SK-N-SH (cell line): ENCODE measurements around the gene PLRG1. TPM values are rescaled to one million over a fixed set of nuclear protein-coding genes. Genes with fewer than 3 reads are reported as not detected.

Source experiments
- CTCF ChIA-PET: fragments of 300-600, 350-600 bp; formaldehyde crosslinking; extraction: SDS; loops from one replicate; lab custom pipeline; 2021; lab: Yijun Ruan, JAX
- POLR2A ChIA-PET: fragments of 350-600 bp; sonication (Branson Sonifier 250); formaldehyde crosslinking; extraction: SDS; loops from one replicate; lab custom pipeline; 2020; ENCODE audit warnings: antibody characterized with exemption, inconsistent platforms; lab: Yijun Ruan, JAX
- DNase-seq: peaks from one replicate; pipeline ENCODE4 v3.0.0; 2012
- H2AFZ ChIP-seq: fragments of 200-600 bp; sonication (generic); 2 replicates; pipeline ENCODE4 v1.8.1; 2016; ENCODE audit warnings: antibody characterized with exemption, mild to moderate bottlenecking, low read depth
- H3F3A ChIP-seq: fragments of 200-600 bp; sonication (generic); replicated peaks from 2 replicates; pipeline ENCODE3; 2016; ENCODE audit warnings: antibody characterized with exemption, mild to moderate bottlenecking; ENCODE audit not compliant: insufficient read depth
- H3K27ac ChIP-seq, 2 experiments: fragments of 200-500 bp in 1 of 2; fragments of 200-600 bp in 1 of 2; sonication (Bioruptor generic) in 1 of 2; sonication (generic), shearing (Covaris generic) in 1 of 2; 2 replicates each; pipeline versions ENCODE4 v1.5.1 to v1.6.1; 2014 to 2016; ENCODE audit warnings: low read depth in 2 of 2, inconsistent platforms in 1 of 2, low read length in 1 of 2, mild to moderate bottlenecking in 1 of 2, mixed read lengths in 1 of 2
- H3K27me3 ChIP-seq: fragments of 200-600 bp; sonication (generic), shearing (Covaris generic); 2 replicates; pipeline ENCODE4 v1.6.1; 2016; ENCODE audit warnings: mixed run types; ENCODE audit not compliant: insufficient read depth
- H3K36me3 ChIP-seq, 2 experiments: fragments of 200-500 bp in 1 of 2; fragments of 200-600 bp in 1 of 2; sonication (Bioruptor generic) in 1 of 2; sonication (generic) in 1 of 2; replicated peaks in 1 of 2; 2 replicates each; pipeline versions ENCODE3 to v1.5.1; 2014 to 2016; ENCODE audit warnings: low read length in 1 of 2, mild to moderate bottlenecking in 1 of 2; ENCODE audit not compliant: insufficient read depth in 2 of 2, control insufficient read depth in 1 of 2
- H3K4me1 ChIP-seq, 2 experiments: fragments of 200-500 bp in 1 of 2; fragments of 200-600 bp in 1 of 2; sonication (Bioruptor generic) in 1 of 2; sonication (generic), shearing (Covaris generic) in 1 of 2; 2 replicates each; pipeline versions ENCODE4 v1.5.1 to v1.6.1; 2014 to 2016; ENCODE audit warnings: low read depth in 1 of 2, low read length in 1 of 2, mixed run types in 1 of 2; ENCODE audit not compliant: insufficient read depth in 2 of 2, control insufficient read depth in 1 of 2
- H3K4me2 ChIP-seq: fragments of 200-600 bp; sonication (generic), shearing (Covaris generic); 2 replicates; pipeline ENCODE4 v1.6.1; 2017; ENCODE audit warnings: mixed run types
- H3K4me3 ChIP-seq, 2 experiments: fragments of 200-500 bp in 1 of 2; fragments of 200-600 bp in 1 of 2; sonication (Bioruptor generic) in 1 of 2; sonication (generic), shearing (Covaris generic) in 1 of 2; 2 replicates each; pipeline versions ENCODE4 v1.5.1 to v1.8.1; 2014 to 2016; ENCODE audit warnings: low read depth in 2 of 2, inconsistent platforms in 1 of 2, low read length in 1 of 2, mild to moderate bottlenecking in 1 of 2, mixed read lengths in 1 of 2, moderate library complexity in 1 of 2
- H3K79me2 ChIP-seq: fragments of 200-600 bp; sonication (generic); 2 replicates; pipeline ENCODE4 v1.8.1; 2017; ENCODE audit warnings: mild to moderate bottlenecking; ENCODE audit not compliant: insufficient read depth
- H3K9ac ChIP-seq: fragments of 200-600 bp; sonication (generic); 2 replicates; pipeline ENCODE4 v1.6.1; 2017; ENCODE audit warnings: mixed run types
- H3K9me2 ChIP-seq: fragments of 200-600 bp; sonication (generic); 2 replicates; pipeline ENCODE4 v1.6.1; 2017; ENCODE audit warnings: mixed run types
- H3K9me3 ChIP-seq: fragments of 200-600 bp; sonication (generic); 2 replicates; pipeline ENCODE4 v1.6.1; 2017; ENCODE audit warnings: mixed run types, mild to moderate bottlenecking, moderate library complexity
- H4K20me1 ChIP-seq: fragments of 200-600 bp; sonication (generic); 2 replicates; pipeline ENCODE4 v1.6.1; 2017; ENCODE audit warnings: mild to moderate bottlenecking, mixed run types; ENCODE audit not compliant: insufficient read depth
- CHD2 ChIP-seq: fragments of 150-350 bp; IDR thresholded peaks from 2 replicates; pipeline ENCODE4 v1.6.1; 2018; ENCODE audit warnings: low read length; ENCODE audit not compliant: partially characterized antibody
- CTCF ChIP-seq: fragments of 200-600 bp; sonication (generic); IDR thresholded peaks from 2 replicates; pipeline ENCODE4 v1.6.1; 2017; ENCODE audit warnings: antibody characterized with exemption, mild to moderate bottlenecking, moderate library complexity
- ELF1 ChIP-seq: IDR thresholded peaks from 2 replicates; pipeline ENCODE4 v1.4.0; 2012
- EP300 ChIP-seq, 2 experiments: IDR thresholded peaks; 2 replicates each; pipeline versions ENCODE4 v1.4.0 to v1.6.1; 2012; ENCODE audit warnings: borderline replicate concordance in 1 of 2, low read depth in 1 of 2, low read length in 1 of 2
- FOSL2 ChIP-seq: IDR thresholded peaks from 2 replicates; pipeline ENCODE4 v1.4.0; 2012; ENCODE audit warnings: low read depth, mild to moderate bottlenecking, moderate library complexity, borderline replicate concordance
- FOXJ3 ChIP-seq: sonication (generic); formaldehyde crosslinking; IDR thresholded peaks from 2 replicates; pipeline ENCODE4 v1.5.1; 2020; ENCODE audit warnings: mild to moderate bottlenecking, missing genetic modification reagents
- FOXM1 ChIP-seq: IDR thresholded peaks from 2 replicates; pipeline ENCODE4 v1.4.0; 2012; ENCODE audit warnings: low read depth, mild to moderate bottlenecking
- GATA2 ChIP-seq: sonication (generic); formaldehyde crosslinking; IDR thresholded peaks from 2 replicates; pipeline ENCODE4 v1.5.0; 2020; ENCODE audit warnings: mild to moderate bottlenecking, missing genetic modification reagents
- JUND ChIP-seq: IDR thresholded peaks from 2 replicates; pipeline ENCODE4 v1.4.0; 2012
- MEF2A ChIP-seq: IDR thresholded peaks from 2 replicates; pipeline ENCODE4 v1.4.0; 2012; ENCODE audit warnings: low read depth, borderline replicate concordance
- NFIC ChIP-seq: IDR thresholded peaks from 2 replicates; pipeline ENCODE4 v1.4.0; 2012; ENCODE audit warnings: borderline replicate concordance
- POLR2AphosphoS5 ChIP-seq: IDR thresholded peaks from 2 replicates; pipeline ENCODE4 v1.6.1; 2012; ENCODE audit warnings: low read depth, low read length
- RAD21 ChIP-seq: IDR thresholded peaks from 2 replicates; pipeline ENCODE4 v1.6.1; 2012; ENCODE audit warnings: mild to moderate bottlenecking, low read length
- SIN3A ChIP-seq: IDR thresholded peaks from 2 replicates; pipeline ENCODE4 v1.6.1; 2012; ENCODE audit warnings: low read depth, mild to moderate bottlenecking, low read length, moderate library complexity, borderline replicate concordance
- SMC3 ChIP-seq: IDR thresholded peaks from 2 replicates; pipeline ENCODE4 v1.6.1; 2012; ENCODE audit warnings: low read depth, low read length, improper control_type of control experiment
- YY1 ChIP-seq: IDR thresholded peaks from 2 replicates; pipeline ENCODE4 v1.4.0; 2012; ENCODE audit warnings: low read depth, mild to moderate bottlenecking
- WGBS: methylation state at CpG from one replicate; pipeline ENCODE4 v1.1.6; 2017; ENCODE audit warnings: low lambda C conversion rate; 5-methylcytosine and 5-hydroxymethylcytosine counted together
- polyA plus RNA-seq, 3 experiments: library from polyadenylated mRNA; depleted of rRNA; stranded (reverse); fragments of >200 nt; gene quantifications; 2 replicates each; pipeline ENCODE4 v1.2.3, GENCODE V29; 2012
- TF ChIP-seq, protein P1 (sequence below): fragments of 150-350 bp; IDR thresholded peaks from 2 replicates; pipeline ENCODE4 v1.6.1; 2016; ENCODE audit warnings: mild to moderate bottlenecking, low read depth, low read length
- TF ChIP-seq, protein P2 (sequence below): IDR thresholded peaks from 2 replicates; pipeline ENCODE4 v1.6.1; 2012; ENCODE audit warnings: mild to moderate bottlenecking, low read depth, low read length, moderate library complexity

Gene PLRG1
- polyA plus RNA-seq, 1 of the 3 experiments (the other 2 are of a cell fraction): 64.8 TPM

DNA sequence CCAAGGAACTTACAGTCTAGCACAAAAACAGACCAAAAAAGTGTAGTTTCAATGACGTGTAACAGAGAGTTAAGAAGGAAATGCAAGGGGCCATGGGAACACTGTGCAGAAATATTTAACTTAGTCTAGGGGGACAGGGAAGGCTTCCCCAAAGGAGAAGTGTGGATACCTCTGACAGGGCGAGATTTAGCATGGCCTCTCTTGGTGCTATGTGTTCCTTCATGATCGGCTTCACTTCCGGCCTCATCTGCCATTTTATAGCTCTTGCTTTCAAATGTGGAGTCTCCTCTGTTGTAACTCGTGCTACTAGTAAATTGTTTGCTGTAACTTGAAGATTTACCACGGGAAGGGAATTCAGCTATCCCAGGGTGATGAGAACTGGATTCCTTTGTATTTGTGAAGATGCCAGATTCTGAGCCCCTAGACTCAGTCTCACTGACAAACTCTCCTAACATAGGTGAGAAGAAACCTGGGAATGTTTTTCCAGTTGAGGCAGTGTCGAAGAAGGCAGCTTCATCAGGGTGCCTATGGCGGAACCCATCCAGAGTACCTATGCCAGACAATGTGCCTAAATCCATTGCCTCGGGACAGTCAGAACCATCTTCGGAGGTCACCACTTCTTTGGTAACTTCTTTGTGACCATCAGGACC, 35.3 kb upstream of the PLRG1 start:
- H3K4me2 ChIP-seq: no peak overlapping the region
- POLR2A ChIA-PET: no interaction called here
- DNase-seq: no peak
- no peak overlapping the region for H3K27ac ChIP-seq
- no peaks in the 10 kb centered on the region; the same call in 1 of the 2 replicates for H3K9me2 ChIP-seq
- CTCF ChIA-PET: interaction anchor here (1.2 to 2.6 kb wide), 2 partner anchors 10 to 33 kb away, joined by 6 to 8 read pairs; no protein-coding TSS in a partner anchor
- no peak overlapping the region for H2AFZ ChIP-seq
- WGBS: 26% methylated on average over 8 of the region's 10 CpGs
- no peaks in the 10 kb centered on the region for H3K79me2 ChIP-seq
- no peak for TF ChIP-seq MEF2A
- no peak for TF ChIP-seq RAD21
- TF ChIP-seq FOXJ3 (CRISPR knock-in tag): no peak
- TF ChIP-seq SIN3A: no peak
- TF ChIP-seq CHD2: no peak
- TF ChIP-seq CTCF: no peak
- no peak for TF ChIP-seq EP300 (IDR thresholded peaks at IDR 0.05; ENCODE audit: borderline replicate concordance in 1 of 2, low read depth in 1 of 2, low read length in 1 of 2)
- no peak for TF ChIP-seq YY1
- TF ChIP-seq ELF1: no peak
- no peak for TF ChIP-seq GATA2 (CRISPR knock-in tag)
- no peak for TF ChIP-seq FOSL2
- TF ChIP-seq NFIC: no peak
- TF ChIP-seq, protein P1, sequence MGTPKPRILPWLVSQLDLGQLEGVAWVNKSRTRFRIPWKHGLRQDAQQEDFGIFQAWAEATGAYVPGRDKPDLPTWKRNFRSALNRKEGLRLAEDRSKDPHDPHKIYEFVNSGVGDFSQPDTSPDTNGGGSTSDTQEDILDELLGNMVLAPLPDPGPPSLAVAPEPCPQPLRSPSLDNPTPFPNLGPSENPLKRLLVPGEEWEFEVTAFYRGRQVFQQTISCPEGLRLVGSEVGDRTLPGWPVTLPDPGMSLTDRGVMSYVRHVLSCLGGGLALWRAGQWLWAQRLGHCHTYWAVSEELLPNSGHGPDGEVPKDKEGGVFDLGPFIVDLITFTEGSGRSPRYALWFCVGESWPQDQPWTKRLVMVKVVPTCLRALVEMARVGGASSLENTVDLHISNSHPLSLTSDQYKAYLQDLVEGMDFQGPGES: no peak
- no peak for TF ChIP-seq POLR2AphosphoS5
- TF ChIP-seq, protein P2, sequence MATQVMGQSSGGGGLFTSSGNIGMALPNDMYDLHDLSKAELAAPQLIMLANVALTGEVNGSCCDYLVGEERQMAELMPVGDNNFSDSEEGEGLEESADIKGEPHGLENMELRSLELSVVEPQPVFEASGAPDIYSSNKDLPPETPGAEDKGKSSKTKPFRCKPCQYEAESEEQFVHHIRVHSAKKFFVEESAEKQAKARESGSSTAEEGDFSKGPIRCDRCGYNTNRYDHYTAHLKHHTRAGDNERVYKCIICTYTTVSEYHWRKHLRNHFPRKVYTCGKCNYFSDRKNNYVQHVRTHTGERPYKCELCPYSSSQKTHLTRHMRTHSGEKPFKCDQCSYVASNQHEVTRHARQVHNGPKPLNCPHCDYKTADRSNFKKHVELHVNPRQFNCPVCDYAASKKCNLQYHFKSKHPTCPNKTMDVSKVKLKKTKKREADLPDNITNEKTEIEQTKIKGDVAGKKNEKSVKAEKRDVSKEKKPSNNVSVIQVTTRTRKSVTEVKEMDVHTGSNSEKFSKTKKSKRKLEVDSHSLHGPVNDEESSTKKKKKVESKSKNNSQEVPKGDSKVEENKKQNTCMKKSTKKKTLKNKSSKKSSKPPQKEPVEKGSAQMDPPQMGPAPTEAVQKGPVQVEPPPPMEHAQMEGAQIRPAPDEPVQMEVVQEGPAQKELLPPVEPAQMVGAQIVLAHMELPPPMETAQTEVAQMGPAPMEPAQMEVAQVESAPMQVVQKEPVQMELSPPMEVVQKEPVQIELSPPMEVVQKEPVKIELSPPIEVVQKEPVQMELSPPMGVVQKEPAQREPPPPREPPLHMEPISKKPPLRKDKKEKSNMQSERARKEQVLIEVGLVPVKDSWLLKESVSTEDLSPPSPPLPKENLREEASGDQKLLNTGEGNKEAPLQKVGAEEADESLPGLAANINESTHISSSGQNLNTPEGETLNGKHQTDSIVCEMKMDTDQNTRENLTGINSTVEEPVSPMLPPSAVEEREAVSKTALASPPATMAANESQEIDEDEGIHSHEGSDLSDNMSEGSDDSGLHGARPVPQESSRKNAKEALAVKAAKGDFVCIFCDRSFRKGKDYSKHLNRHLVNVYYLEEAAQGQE: no peak
- no peak for TF ChIP-seq FOXM1
- TF ChIP-seq SMC3: no peak
- no peak for TF ChIP-seq JUND
- H3K9ac ChIP-seq: no peak overlapping the region
- H3K9me3 ChIP-seq: no peaks in the 10 kb centered on the region
- H3K36me3 ChIP-seq: no peaks in the 10 kb centered on the region
- H3K4me3 ChIP-seq: no peak overlapping the region
- H3K4me1 ChIP-seq: no peaks in the 10 kb centered on the region
- H3F3A ChIP-seq: no peaks in the 10 kb centered on the region
- peaks cover 17% of the 10 kb centered on the region for H3K27me3 ChIP-seq
- no peaks in the 10 kb centered on the region for H4K20me1 ChIP-seq
